IPS-18c (cell line): ENCODE data around the gene EXD3.
"Not testable (repeated sequence)": the region's sequence is repeated elsewhere in the genome, so short reads cannot be mapped to it uniquely, and the experiment has no call there.

Experiments
- H3K4me3 ChIP-seq: 2 replicates; pipeline ENCODE4 v1.7.0; 2013; ENCODE audit warnings: low read depth, mild to moderate bottlenecking, low read length, moderate library complexity; ENCODE audit not compliant: insufficient read depth
- H3K9me3 ChIP-seq: one replicate; pipeline ENCODE4 v1.6.1; 2013; ENCODE audit warnings: mild to moderate bottlenecking, low read length, moderate library complexity; ENCODE audit not compliant: control insufficient read depth, insufficient read depth

Gene EXD3

DNA sequence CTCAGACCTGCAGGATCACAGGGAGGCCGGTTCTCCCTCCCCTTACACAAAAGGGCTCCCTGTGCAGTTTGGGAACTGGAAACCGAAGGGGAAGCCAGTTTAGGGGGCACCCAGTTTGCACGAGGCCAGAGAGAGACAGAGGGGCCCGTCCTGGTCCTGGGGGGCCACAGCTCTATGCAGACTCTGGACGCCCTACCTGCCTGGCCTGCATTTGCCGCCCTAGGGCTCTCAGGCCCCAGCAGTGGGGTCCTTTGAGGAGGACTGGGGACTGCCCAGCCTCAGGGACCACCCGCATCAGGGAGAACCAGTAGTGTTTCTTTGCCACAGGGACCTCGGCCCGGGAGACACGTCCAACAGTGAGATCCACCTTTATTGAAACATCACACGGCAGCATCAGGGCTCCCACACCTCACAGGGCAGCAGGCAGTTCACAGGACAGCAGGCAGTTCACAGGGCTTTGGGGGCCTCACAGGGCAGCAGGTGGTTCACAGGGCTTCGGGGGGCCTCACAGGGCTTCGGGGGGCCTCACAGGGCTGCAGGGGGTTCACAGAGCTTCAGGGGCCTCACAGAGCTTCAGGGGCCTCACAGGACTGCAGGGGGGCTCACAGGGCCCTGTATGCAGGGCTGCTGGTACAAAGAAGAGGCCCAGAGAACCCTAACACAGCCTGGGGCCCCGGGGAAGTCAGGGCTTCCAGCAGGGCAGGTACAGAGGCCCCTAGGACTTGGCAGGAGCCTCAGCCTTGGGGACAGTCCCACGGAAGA is 36.8 kb upstream of the EXD3 start:
- Histone ChIP-seq H3K4me3 (no peak overlapping the region), H3K9me3 (no peaks in the 10 kb centered on the region)

DNA sequence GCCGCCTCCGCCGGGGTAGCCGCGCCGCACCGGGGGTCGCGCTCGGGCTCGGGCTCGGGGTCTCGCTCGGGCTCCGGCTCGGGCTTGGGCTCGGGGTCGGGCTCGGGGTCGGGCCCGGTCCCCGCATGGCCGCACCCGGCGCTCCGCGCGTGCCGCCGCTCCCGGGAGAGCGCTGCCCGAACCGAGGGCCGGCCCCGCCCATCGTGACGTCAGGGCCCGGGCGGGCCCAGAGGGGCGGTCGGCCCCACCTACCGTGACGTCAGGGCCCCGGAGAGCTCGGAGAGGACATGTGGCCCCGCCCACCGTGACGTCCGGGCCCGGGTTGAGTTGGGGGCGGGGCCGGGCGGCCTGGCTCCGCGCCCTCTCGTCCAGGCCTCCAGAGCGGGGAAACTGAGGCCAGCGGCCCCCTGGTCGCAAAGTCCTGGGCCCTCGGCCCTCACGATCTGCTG is 36.2 kb upstream of the EXD3 start, which contains the start of gene NSMF:
TSS of gene NSMF (minus strand) at position 183 of the 449 bp plus-strand sequence. CDS start 232 bp downstream, outside the sequence.
- Histone ChIP-seq H3K9me3 (no peaks in the 10 kb centered on the region), H3K4me3 (peak within 1 kb of the TSS; percentile 81)

DNA sequence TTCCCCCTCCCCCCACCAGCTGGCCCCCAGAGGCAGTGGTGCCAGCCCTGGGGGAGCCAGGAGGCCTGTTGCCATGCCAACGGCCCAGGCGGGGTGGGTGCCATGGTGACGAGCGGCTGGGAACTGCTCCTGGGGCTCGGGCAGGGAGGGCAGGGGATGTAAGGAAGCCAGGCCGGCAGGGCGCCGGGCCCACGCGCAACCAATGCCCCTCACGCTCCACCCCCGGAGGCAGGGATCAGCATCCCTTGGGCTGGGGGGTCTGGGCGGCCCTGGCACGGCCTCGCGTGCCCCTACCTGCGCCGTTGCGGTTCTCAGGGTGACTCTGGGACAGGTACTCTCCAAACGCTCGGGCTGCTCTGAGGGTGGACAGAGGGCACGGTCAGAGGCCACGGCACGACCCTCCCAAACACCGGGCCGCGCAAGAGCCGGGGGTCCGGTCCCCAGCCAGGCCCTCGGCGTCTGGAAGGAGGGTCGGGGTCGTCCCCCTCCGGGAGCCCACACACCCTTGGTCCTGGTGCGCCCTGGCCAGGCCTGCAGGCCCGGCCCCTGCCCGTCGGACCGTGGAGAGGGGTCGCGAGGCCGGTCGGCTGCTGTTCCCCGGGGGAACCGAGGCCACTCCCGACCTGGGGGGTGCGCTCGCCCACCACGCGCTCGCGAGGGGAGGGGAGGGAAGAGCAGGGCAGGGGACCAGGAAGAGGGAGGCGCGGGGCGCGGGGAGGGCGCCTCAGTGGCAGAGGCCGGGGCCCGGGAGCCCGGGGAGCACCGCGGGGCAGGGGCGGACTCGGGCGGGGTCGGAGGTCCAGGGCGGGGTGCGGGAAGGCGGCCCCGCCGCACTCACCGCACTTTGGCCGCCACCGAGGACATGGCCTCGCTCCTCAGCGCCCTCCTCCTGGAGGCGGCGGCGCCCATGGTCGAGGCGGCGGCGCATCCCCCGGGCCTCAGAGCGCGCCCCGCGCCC is 35.5 kb upstream of the EXD3 start:
- H3K9me3 ChIP-seq = no peaks in the 10 kb centered on the region
- H3K4me3 ChIP-seq = peak overlapping the region; percentile 81

DNA sequence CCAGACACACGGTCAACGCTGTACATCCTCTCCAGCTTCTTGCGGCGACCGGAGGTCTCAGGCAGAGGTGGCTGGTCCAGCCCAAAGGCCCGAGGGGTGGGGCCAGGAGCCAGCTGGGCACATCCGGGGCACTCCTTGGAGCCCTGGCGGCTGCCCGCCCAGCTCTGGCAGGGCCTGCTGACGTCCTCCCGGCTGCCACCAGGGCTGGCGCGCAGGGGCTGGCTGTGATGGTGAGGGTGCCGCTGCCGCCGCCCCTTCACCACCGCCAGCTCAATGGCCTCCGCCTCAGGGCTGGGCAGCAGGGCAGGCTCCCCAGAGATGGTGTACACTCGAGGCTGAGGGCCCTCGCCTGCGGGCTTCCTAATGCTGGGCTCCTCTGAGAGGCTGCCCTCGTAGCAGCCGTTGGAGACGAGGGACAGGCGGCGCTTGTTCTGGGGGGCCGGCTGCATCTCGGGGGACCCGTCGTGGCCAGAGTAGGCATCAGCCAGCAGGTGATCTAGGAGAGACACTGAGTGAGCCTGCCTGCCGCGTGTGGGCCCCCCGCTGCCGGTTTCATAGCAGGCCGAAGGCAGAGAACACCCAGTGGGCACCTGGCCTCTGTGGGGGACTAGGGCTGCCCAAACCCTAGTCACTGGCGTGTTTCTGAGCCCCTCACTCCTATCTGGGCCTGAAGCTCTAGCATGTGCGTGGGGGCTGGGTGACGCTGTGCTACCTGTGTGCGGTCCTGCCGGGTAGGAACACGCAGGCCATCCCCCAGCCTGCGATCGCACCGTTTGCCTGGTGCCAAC is 34.6 kb upstream of the EXD3 start:
- Histone ChIP-seq H3K9me3 (no peaks in the 10 kb centered on the region), H3K4me3 (peak overlapping the region; percentile 81; the same call in 1 of the 2 replicates)

DNA sequence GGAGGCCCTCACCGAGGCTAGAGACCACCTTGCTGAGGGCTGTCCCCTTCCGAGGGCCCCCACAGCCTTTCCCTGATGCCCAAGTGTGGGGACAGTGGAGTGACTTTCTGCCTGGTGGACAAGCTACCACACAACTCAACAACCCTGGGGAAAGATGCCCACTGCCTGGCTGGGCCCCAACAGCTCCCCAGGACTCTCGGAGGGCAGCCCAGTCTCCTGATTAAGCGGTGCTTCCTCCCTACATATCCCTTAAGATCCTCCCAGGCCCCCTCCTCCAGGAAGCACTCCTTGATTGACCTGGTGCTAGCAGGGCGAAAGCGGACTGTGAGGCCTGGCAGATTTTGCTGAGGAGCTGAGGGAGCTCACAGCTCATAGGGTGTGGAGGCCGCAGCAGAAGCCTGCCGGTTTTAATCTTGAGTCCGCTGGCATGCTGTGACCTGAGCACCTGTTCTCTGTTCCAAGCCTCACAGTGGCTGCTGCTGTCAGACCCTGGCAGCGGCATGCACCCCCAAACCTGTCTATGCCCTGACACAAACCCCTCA is 34.0 kb upstream of the EXD3 start:
- no peak overlapping the region for H3K4me3 ChIP-seq
- H3K9me3 ChIP-seq = no peaks in the 10 kb centered on the region

DNA sequence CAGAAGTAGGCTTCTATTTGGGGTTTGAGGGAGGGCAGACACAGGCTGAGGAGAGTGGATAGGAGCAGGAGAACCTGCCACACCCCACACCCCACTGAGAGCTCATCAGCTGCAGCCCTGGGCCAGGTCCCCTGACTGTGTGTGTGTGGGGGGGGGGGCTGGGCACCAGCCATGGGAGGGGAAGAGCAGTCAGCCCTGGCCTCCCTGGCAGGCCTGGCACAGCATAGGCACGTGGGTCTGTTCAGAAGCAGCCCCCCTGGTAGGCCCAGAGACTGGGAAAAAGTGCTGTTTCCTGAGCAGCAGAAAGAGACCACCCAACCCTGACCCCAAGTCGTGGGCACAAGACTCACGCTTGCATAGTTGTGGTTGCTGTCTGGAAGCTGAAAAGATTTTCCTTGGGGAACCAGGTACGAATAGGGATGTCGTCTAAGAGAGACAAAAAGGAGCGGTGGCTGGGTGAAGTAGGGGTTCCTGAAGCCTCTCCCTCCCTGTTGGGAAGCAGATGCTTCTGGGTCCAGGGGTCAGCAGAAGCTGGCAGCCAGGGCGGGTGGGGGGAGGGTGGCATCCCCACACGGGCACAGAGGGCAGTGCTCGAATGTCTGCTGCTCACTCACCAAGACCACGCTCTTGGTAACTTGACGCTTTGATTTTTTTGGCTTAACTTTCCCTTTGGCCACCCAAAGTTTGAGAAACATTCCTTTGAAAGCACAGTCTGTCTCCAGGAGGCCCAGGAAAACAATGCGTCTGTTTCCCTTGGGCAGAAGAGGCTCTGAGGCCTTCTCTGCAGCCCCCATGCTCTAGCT is 33.3 kb upstream of the EXD3 start:
- Histone ChIP-seq H3K9me3 (no peaks in the 10 kb centered on the region), H3K4me3 (no peak overlapping the region)

DNA sequence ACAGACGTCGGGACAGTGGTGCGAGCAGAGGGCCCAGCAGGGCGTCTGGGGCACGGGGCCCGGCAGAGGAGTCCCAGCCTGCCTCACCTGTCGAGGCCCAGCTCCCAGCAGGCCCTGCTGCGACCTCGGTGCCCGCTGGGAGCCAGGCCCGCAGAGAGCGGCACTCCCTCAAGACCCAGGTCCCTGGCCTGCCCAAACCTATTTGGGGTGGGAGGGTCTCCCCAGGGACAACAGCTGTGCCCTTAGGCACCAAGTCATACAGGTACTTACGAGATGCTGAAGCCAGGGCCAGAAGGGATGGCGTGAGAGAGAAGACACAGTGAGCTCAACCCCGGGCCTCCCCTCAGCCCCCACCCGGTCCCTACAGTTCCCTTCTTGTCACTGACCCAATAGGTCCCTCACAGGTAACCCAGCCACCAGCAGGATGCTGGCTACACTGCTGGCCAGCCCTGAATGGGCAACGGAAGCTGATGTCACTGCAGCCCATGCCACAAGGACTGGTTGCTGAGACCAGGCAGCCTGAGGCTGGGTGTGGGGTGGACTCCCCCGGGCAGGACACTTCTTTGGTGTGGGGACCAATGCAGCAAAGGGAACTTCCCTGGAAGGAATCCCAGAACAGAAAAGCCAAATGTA is 32.5 kb upstream of the EXD3 start:
- no peak overlapping the region for H3K4me3 ChIP-seq
- no peaks in the 10 kb centered on the region for H3K9me3 ChIP-seq

DNA sequence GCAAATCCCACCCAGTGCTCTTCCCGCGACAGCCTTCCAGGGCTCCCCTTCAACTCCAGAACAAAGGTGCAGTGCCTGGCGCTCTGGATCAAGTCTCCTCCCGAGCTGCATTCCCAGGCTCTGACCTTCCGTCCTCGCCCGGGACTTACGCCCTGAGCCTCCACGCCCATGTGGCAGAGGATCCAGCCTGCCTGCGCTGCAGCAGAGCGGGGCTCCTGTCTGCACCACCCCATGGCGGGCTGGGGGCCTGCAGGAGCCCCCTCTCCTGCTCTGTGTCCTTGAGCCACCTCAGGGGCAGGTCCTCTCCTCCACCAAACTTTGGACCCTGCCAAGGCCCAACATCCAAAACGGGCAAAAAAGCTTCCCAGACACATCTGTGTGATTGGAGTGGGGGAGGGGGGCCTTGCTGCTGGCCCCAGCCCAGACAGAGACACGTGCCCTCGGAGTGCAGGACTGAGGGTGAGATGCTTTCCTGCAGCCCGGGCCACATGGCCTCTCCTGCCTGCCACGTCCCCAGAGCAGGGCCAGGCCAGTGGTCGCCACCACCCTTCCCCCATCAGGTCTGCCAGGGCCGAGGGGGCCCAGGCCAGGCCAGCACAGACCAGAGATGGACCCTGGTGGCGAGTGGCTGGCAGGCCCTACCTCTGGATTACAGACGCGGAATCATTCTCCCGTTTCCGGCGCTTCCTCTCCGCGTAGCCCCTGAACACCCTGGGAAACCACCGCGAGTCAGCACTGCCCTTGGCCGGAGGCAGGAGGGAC is 31.8 kb upstream of the EXD3 start:
- no peaks in the 10 kb centered on the region for H3K9me3 ChIP-seq
- H3K4me3 ChIP-seq = peak overlapping the region; percentile 49

DNA sequence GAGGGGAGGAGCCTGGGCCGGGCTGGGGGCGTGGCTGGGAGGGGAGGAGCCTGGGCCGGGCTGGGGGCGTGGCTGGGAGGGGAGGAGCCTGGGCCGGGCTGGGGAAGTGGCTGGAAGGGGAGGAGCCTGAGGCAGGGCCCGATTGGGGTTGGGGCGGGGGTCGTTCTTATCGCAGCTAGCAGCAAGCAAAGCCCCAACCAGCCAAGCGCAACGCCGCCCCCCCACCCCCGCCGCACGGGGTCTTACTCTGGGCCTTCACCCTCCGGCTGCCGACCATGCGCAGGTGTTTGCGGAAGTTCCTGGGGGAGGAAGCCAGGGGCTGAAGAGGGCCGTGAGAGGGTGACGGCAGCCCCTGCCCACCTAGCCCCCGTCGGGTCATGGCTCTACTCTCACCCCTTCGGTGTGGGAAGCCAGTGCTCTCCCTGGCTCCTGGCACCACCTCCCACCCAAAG is 31.2 kb upstream of the EXD3 start:
- H3K9me3 ChIP-seq = no peaks in the 10 kb centered on the region
- peak overlapping the region; percentile 49 for H3K4me3 ChIP-seq

DNA sequence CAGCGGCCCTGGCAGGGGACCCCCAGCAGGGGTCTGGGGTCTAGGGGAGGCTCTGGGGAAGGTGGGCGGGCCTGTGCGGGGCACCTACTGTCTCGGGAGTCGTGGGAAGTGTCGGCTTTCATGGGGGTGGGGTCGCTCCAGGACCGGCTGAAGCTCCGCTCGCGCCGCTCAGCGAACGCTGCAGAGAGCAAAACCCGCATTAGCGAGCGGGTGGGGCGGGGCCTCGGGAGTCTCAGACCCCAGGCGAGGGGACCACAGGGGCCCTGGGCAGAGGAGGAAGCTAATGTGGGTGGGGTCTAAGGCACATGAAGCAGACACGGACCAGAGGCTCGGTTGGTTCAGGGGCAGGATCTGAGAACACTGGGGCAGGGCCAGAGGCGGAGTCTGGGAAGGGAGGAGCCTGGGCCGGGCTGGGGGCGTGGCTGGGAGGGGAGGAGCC is 30.7 kb upstream of the EXD3 start:
- Histone ChIP-seq H3K4me3 (peak overlapping the region; percentile 46; the same call in 1 of the 2 replicates), H3K9me3 (no peaks in the 10 kb centered on the region)

DNA sequence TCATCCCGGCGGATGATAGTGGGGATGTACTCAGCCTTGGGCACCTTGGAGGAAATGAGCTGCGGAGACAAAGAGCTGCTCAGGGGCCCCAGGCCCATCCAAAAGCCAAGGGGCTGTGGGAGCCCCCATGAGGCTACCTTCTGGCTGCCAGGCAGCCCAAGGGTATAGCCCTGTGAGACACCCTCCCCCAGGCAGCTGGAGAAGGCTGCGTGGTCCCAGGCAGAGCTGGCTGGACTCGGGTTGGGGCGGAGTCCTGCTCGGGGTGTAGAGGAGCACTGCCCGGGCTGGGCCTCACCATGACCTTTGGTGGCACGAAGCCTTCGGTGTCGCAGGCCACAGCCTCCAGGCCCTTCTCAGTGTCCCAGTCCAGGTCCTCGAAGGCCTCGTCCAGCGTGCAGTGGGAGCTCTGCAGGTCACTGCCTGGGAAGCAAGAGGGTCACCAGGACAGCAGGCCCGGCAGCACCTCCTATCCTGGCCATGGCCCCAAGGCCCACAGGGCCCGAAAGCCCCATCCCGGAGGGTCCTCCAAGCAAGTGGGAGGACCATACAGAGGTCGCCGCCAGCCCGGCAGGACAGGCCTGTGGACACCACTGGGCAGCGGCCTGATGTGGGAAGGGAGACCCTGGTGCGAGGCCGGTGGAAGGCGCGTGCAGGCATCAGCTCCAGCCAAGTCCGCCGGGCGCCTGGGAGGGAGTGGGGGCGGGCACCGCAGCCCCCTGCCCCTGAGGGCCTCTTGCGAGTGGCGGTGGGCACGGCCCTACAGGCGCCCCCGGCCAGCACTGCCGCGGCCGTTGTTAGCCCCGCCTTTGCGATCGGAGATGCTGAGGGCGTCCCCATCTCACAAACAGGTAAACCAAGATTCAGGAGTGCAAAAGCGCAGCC is 30.0 kb upstream of the EXD3 start:
- Histone ChIP-seq H3K4me3 (peak overlapping the region; percentile 46; the same call in 1 of the 2 replicates), H3K9me3 (no peaks in the 10 kb centered on the region)

DNA sequence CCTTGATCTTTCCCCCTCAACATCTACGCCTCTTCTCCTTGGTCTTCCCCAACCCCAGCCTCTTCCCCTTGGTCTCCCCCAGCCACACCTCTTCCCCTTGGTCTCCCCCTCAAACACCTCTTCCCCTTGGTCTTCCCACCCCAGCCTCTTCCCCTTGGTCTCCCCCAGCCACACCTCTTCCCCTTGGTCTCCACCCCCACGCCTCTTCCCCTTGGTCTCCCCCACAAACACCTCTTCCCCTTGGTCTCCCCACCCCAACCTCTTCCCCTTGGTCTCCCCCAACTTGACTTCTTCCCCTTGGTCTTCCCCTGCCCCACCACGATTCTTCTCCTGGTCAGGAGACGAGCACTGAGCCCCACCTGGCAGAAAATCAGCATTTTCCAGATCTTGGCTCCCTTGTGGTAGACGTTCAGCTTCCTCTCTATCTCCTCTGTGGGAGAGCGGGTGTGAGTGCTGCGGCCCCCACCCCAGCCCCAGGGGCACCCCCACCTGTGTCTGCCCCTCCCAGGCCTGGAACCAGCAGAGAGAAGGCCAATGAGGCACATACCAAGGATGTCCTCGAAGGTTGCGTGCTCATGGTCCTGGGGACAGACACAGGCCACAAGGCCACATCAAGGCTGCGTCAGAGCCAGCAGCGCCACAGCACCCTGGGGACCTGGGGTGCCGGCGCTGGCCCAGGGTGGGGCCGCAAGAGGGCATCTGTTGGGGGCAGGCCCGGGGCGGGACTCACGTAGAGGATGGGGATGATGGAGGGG is 29.2 kb upstream of the EXD3 start:
- no peaks in the 10 kb centered on the region for H3K9me3 ChIP-seq
- H3K4me3 ChIP-seq = no peak overlapping the region

DNA sequence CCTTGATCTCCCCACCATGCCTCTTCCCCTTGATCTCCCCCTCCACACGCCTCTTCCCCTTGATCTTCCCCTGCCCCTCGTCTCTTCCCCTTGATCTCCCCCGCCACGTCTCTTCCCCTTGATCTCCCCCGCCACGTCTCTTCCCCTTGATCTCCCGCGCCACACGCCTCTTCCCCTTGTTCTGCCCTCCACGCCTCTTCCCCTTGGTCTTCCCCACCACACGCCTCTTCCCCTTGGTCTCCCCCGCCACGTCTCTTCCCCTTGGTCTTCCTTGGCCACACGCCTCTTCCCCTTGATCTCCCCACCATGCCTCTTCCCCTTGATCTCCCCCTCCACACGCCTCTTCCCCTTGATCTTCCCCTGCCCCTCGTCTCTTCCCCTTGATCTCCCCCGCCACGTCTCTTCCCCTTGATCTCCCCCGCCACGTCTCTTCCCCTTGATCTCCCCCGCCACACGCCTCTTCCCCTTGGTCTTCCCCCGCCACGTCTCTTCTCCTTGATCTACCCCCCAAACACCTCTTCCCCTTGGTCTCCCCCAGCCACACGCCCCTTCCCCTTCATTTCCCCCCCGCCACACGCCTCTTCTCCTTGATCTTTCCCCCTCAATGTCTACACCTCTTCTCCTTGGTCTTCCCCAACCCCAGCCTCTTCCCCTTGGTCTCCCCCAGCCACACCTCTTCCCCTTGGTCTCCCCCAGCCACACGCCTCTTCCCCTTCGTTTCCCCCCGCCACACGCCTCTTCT is 28.5 kb upstream of the EXD3 start:
- H3K4me3 ChIP-seq, H3K9me3 ChIP-seq: not testable (repeated sequence)
